HL-60/S4 (cell line): ENCODE data around the gene BRME1.
"Not testable (repeated sequence)": the region's sequence is repeated elsewhere in the genome, so short reads cannot be mapped to it uniquely, and the experiment has no call there.

ENCODE experiments used
- in situ Hi-C: fragments of 300-500 bp; cut with MboI; formaldehyde crosslinking; loops from 2 replicates; pipeline ENCODE4 v1.14.3; 2022; ENCODE audit warnings: low sequenced_read_pairs

BRME1 gene

DNA sequence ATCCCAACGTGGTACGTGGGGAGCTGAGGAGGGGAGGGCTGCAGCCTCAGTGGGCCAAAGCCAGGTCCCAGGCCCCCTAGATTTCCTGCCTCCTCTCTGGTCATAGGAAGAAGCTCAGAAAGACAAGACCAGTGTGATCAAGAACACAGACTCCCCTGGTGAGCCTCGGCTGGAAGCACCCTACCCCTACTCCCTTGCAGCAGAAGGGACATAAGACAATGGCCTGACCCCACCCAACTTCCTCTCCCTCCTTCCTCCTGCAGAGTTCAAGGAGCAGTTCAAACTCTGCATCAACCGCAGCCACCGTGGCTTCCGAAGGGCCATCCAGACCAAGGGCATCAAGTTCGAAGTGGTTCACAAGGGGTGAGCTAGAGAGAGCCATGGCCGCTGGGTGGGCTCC lies 20.8 kb upstream of the BRME1 start:
- in situ Hi-C loops, result no loop called here

DNA sequence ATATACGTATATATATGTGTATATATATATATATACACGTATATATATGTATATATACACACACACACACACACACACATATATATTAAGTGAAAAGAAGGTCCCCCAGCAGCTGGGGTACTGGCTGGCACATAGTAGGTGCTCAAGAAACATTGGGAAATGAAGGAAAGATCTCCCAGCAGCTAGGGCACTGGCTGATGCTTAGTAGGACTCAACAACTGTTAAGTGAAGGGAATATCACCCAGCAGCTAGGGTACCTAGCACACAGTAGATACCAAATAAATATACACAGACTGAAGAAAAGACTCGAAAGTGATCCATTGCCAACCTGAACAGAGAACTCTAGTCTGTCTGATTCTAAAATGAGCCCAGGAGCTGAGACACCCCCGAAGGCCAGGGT lies 20.1 kb upstream of the BRME1 start:
- in situ Hi-C loops, result no loop called here

DNA sequence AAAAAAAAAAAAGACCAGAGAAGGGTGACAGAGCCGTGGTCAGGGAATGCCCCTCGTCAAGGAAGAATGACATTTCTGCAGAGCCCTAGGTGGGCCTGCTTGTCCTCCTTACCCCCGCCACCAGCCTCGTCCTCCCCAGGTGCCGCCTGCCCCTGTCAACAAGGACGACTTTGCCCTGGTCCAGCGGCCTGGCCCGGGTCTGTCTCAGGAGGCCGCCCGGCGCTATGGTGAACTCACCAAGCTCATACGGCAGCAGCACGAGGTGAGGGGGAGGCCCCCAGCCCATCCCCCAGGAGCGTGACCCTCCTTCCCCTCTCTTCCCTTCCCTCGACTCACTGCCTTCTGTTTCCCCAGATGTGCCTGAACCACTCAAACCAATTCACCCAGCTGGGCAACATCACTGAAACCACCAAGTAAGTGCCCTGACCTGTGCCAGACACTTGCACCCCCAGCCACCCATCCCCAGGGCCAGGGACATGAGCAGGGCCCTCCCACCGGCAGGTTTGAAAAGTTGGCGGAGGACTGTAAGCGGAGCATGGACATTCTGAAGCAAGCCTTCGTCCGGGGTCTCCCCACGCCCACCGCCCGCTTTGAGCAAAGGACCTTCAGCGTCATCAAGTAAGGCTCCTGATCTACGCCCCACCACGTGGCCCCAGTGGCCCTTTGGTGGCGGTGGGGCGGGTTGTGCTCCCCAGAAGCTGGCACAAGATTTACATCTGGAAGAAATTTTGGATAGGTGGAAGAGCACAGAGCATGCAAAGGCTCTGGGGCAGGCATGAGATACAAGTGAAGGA lies 17.5 kb upstream of the BRME1 start:
- in situ Hi-C loops, result no loop called here

DNA sequence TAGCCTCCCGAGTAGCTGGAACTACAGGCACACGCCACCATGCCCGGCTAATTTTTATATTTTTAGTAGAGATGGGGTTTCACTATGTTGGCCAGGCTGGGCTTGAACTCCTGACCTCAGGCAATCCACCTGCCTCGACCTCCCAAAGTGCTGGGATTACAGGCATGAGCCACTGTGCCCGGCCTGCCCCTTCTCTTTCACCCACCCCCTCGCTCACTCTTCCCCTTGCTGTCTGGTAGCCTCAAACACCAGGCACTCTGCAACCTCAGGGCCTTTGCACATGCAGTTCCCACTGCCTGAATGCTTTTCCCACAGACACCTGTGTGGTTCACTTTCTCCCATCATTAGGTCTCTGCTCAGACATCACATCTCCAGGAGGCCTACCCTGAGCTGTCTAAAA lies 16.2 kb upstream of the BRME1 start:
- in situ Hi-C loops, result not testable (repeated sequence)

DNA sequence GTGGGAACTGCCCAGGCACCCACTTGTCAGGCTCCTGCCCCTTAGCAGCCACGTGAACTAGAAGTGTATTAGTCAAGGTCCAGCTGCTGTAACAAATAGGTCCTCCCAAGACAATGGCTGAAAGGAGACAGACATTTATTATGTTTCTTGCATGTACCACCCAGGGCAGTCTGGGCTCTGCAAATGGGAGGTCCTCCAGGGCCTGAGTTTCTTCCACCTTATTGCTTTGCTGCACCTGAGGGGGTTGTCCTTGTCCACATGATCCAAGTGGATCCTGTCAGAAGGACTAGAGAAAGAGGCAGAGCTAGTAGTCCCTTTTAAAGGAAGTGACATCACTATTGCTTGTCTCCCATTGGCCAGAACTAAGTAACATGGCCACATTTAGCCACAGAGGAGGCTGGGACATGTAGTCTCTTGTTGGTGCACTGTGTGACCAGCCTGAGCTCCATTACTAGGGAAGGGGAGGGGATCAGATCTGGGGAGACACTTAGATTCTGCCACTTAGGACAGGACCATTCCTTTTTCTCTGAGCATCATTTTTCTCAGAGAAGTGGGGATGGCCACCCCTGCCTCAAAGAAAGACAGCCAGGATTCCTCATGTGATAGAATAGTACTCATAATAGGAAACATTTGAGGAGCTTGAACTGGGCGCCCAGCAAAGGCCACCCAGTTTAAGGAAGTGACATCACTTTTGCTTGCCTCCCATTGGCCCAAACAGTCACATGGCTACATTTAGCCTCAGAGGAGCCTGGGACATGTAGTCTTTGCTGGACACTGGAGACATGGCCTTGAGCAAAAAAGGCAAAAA lies 15.2 kb upstream of the BRME1 start:
- in situ Hi-C loops, result no loop called here

DNA sequence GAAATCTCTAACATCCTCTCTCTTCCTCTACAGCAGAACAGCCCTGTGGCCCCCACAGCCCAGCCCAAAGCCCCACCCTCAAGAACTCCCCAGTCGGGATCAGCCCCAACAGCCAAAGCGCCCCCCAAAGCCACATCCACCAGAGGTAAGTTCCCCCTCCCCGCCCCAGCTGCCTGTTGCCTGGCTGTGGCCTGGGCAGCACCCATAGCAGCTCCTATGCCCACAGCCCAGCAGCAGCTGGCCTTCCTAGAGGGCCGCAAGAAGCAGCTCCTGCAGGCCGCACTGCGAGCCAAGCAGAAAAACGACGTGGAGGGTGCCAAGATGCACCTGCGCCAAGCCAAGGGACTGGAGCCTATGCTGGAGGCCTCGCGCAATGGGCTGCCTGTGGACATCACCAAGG lies 14.6 kb upstream of the BRME1 start:
- in situ Hi-C loops, result no loop called here

DNA sequence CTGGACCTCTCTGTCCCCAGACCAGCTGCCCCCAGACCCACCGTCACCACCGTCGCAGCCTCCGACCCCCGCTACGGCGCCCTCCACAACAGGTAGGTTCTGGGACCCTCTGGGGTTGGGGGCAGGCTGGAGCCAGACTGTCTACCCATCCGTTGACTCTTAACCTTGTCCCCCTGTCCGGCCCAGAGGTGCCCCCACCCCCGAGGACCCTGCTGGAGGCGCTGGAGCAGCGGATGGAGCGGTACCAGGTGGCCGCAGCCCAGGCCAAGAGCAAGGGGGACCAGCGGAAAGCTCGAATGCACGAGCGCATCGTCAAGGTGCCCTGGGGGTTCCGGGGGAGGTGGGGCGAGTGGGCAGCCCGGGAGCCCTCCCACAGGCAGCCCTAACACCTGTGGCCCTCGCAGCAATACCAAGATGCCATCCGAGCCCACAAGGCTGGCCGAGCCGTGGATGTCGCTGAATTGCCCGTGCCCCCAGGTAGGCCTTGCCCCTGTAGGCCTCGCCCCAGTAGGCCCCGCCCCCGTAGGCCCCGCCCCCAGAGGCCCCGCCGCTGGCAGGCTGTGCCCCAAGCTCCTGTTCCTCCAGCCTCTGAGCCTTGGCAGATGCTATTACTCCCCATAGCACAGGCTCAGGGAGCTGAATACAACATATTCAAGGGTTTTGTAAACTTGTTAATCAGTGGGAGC lies 13.0 kb upstream of the BRME1 start:
- in situ Hi-C loops, result no loop called here

DNA sequence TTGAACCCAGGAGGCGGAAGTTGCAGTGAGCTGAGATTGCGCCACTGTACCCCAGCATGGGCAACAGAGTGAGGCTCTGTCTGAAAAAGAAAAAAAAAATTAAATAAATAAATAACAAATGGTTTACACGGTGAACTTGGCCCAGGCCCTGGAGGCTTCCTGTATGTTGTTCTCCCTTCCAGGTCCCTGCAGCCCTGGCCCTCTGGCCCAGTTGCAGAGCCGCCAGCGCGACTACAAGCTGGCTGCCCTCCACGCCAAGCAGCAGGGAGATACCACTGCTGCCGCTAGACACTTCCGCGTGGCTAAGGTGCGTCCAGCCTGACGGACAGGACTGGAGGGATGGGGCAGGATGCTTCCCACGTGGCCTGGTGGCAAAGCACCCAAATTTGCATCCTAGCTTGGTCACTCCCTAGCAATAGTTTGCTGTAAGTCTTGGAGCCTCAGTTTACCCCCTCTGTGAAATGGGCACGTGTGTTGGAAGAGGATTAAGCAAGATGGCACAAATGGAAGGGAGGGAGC lies 12.0 kb upstream of the BRME1 start:
- in situ Hi-C loops, result no loop called here

DNA sequence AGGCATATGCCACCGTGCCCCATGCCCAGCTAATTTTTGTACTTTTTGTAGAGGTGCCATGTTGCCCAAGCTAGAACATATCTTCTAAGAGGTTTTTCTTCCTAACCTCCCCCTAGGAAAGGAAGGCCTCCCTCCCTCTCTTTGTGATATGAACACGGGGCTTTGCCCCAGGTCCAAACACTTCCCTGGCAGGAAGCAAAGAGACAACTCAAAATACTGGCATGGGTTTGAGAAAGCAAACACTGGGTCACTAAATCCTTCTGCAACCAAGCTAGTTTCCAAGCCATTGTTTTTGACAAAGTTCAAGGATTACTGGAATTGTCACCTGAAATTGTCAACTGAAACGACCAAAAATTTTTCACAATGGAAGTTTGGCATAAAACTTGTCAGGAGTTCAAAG lies 8.9 kb upstream of the BRME1 start:
- in situ Hi-C loops, result no loop called here

DNA sequence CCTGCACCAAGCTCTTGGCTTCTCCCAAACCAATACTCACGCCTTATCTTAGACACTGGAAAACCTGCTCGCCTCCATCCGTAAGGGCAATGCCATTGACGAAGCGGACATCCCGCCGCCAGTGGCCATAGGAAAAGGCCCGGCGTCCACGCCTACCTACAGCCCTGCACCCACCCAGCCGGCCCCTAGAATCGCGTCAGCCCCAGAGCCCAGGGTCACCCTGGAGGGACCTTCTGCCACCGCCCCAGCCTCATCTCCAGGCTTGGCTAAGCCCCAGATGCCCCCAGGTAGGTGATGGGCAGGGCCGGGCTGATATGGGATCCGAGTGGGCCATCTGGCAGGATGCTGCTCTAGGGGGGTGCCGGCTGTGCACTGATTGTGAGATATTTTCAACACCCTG lies 7.4 kb upstream of the BRME1 start:
- in situ Hi-C loops, result no loop called here

DNA sequence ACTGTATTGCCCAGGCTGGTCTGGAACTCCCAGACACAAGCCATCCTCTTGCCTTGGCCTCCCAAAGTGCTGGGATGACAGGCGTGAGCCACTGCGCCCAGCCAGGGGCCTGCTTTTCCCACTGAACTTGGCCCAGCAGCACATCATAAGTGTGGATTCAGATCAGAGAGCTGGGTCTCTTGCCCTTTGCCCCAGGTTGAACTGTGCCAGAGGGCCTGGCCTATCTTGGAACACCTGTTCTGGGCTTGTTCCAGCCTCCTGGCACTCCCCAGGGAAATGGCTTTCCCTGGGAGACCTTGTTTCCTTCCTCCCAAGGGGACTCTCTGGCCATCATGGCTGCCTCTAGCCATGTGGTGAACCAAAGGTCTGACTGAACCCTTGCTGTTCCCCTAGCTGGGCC lies 3.5 kb upstream of the BRME1 start:
- in situ Hi-C loops, result no loop called here

DNA sequence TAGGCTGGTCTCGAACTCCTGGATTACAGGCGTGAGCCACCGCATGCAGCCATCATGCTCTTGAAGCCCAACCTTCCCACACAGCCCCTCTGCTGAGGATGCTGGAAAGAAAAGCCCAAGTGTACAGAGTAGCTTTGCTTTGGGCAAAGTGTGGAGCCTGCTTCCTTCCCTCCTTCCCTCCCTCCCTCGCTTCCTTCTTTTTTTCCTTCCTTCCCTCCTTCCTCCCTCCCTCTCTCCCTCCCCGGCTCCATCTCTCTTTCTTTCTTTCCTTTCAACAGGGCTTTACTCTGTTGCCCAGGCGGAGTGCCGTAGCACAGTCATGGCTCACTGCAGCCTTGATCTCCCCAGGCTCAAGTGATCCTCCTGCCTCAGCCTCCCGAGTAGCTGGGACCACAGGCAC lies 2.8 kb upstream of the BRME1 start:
- in situ Hi-C loops, result no loop called here

DNA sequence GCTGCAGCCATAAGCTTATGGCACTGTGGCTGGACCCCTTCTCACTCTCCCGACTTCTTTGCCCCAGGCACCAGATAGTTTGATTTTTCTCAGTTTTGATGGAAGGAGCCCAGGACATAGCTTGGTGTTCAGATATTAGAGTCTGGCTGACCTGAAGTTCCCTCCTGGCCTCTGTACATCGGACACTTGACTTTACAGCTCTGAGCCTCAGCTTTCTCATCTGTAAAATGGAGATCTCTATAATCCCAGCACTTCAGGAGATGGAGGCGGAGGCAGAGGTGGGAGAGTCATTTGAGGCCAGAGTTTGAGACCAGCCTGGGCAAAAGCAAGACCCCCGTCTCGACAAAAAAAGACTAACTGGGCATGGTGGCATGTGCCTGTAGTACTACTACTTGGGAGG lies 993 bp upstream of the BRME1 start:
- in situ Hi-C loops, result no loop called here

DNA sequence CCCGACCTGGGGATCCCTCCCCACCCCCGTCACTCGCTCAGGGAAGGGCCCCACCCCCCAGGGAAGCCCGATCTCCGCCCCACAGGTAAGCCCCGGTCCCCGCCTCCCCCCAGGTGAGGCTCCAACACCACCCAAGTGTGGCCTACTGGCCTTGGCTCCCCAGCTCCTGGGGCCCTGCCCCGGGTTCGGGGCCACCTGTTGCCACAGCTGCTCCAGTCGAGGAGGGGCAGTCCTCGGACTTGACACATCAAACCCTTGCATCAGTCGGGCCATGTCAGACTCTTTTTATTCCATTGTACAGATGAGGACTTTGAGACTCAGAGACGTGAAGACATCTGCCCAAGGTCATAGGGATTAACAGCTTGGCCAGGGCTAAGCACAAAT lies 596 bp upstream of the BRME1 start:
- in situ Hi-C loops, result no loop called here

DNA sequence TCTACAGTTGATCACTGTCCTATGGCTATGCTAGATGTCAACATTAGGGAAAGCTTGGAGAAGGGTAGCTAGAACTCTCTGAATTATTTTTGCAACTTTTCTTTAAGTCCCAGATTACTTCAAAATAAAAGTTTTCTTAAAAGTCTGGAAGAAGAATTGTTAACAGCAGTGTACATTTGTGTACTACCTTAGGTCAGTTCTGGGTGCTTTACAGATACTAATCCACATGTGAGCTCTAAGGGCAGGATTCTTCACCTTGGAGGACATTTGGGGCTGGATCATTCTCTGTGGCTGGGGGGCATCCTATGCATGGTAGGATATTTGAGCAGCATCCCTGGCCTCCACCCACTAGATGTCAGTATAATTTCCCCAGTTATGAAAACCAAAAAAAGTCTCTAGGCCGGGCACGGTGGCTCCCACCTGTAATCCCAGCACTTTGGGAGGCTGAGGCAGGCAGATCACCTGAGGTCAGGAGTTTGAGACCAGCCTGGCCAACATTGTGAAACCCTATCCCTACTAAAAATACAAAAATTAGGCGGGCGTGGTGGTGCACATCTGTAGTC lies 2.8 kb downstream of the BRME1 start:
- in situ Hi-C loops, result no loop called here

DNA sequence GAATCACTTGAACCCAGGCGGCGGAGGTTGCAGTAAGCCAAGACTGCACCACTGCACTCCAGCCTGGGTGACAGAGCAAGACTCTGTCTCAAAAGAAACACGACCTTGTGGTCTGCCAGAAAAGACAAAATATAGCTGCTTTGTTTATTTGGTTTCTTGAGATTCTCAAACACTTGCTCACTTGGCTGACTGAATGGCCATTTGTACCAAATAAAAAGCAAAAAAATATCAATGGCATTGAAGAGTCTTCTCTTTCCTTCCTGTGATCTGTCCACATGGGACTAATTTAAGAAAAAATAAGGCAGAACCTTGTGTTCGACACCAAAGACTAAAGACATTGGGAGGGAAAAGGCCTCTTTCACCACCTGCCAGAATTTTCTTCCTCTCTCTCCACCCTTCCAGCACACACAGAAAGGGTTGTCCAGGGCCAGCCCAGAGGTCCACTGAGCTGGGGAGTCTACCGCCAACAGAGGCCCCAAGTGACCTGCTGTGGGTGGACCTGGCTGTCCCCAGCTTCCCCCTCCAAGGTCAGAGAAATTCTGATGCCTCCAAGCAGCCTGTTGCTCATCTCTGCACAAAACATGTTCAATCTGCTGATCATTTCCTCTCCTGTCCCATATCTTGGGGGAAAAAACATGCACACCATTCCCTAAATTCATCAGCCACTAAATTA lies 5.9 kb downstream of the BRME1 start:
- in situ Hi-C loops, result loop anchor here (25.0 kb wide), 1 partner anchor 437 kb away; no protein-coding TSS in a partner anchor

DNA sequence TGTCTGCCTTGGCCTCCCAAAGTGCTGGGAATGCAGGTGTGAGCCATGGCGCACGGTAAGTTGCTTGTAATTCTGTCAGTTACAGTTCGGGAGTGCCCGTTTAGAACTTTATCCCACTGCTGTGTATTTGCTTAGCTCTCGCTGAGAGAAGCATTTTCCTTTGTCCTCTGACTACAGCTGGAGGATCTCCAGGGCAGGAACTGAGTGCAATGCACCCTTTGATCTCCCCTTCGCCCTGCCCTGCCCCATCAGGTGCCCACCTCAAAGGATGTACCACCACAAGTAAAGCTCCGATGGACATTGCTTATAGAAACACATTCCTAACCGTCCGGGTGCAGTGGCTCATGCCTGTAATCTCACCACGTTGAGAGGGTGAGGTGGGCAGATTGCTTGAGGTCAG lies 6.5 kb downstream of the BRME1 start:
- in situ Hi-C loops, result loop anchor here (25.0 kb wide), 1 partner anchor 438 kb away; no protein-coding TSS in a partner anchor

DNA sequence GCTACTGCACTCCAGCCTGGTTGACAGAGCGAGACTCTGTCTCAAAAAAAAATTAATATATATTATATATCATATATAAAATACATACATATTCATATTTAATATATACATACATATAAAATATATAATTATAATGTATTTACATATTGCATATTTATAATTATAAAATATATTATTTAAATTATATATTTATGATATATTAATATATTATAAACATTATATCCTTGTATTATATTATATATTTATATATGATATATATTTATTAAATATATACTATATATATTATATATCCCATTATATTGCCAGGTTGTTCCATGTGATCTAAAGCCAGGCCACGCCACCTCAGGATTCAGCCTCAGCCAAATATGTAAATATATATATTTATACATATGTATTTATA lies 9.7 kb downstream of the BRME1 start:
- in situ Hi-C loops, result loop anchor here (25.0 kb wide), 1 partner anchor 441 kb away; no protein-coding TSS in a partner anchor

DNA sequence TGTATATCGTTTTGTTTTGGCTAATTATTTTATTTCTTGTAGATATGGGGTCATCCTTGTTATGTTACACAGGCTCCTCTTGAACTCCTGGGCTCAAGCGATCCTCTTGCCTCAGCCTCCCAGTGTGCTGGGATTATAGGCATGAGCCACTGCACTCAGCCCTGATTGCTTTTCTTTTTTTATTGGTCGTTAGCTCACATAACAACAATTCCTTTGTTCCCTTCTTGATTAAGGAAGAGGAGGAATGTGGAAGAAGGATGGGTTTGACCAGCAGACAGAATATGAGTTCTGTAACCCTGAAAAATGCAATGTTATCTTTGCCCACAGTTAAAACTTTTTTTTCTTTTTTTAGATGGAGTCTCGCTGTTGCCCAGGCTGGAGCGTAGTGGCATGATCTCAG lies 11.4 kb downstream of the BRME1 start:
- in situ Hi-C loops, result loop anchor here (25.0 kb wide), 1 partner anchor 443 kb away; no protein-coding TSS in a partner anchor

DNA sequence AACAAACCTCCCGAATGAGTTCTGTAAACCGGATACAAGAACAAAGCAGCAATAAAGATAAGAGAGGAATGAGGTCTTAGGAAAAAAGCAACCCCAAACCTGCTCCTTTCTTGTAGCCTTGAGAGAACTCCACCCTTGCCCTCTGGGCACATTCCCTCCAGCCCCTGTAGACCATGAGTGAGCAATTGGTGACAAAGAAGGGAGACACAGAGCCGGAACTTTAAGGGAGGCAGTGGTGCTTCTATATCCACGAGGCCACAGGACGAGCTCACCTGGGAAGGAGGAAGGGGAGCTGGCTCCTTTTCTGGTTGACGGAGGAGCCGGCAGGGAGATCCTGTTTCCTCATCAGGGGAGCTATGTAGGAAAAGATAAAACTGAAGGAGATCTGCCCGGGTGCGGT lies 13.0 kb downstream of the BRME1 start:
- in situ Hi-C loops, result loop anchor here (25.0 kb wide), 1 partner anchor 444 kb away; no protein-coding TSS in a partner anchor
